ENCODE data around the gene CTSZ.

DNA sequence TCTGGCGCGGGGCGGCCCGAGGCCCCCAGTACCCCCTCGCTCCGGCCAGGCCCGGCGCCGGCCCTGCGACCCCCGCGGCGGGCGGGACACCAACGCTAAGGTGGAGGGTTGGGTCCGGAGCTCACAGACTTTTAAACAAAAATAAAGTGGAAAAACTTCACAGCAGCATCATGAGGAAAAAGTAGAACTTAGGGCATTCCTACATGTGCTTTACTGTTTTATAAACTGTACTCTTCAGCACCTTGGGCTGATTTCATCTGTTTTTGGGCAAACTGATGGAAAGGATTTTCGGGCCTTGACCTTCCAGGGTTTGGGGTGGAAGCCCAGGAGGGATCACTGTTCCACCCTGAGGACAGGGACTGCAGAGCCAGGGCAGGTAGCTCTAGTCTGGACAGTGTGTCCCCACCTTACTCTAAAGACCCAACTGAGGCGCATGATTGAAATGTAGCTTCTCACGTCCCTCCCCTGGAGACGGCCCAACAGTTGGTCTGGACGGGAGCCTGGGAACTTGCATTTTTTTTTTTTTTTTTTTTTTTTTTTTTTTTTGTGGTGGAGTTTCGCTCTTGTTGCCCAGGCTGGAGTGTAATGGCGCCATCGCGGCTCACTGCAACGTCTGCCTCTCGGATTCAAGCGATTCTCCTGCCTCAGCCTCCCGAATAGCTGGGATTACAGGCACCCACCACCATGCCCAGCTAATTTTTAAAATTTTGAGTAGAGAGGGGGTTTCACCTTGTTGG, 25.3 kb downstream of the CTSZ start:
- TF ChIP-seq, protein P1, sequence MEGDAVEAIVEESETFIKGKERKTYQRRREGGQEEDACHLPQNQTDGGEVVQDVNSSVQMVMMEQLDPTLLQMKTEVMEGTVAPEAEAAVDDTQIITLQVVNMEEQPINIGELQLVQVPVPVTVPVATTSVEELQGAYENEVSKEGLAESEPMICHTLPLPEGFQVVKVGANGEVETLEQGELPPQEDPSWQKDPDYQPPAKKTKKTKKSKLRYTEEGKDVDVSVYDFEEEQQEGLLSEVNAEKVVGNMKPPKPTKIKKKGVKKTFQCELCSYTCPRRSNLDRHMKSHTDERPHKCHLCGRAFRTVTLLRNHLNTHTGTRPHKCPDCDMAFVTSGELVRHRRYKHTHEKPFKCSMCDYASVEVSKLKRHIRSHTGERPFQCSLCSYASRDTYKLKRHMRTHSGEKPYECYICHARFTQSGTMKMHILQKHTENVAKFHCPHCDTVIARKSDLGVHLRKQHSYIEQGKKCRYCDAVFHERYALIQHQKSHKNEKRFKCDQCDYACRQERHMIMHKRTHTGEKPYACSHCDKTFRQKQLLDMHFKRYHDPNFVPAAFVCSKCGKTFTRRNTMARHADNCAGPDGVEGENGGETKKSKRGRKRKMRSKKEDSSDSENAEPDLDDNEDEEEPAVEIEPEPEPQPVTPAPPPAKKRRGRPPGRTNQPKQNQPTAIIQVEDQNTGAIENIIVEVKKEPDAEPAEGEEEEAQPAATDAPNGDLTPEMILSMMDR (IDR thresholded peaks at IDR 0.05), result no peak
- TF ChIP-seq EP300 (IDR thresholded peaks at IDR 0.05) (no peak), POLR2A (IDR thresholded peaks at IDR 0.05) (no peak), POLR2AphosphoS5 (IDR thresholded peaks at IDR 0.05) (no peak)
